Loucy (cell line): ENCODE data around the gene VAV1.

Source experiments
- CTCF ChIP-seq: fragments of 200-600 bp; sonication (generic); conservative IDR thresholded peaks from 2 replicates; pipeline ENCODE4 v1.5.1; 2014; ENCODE audit warnings: mild to moderate bottlenecking, antibody characterized with exemption, low read length
- EZH2phosphoT487 ChIP-seq: fragments of 200-600 bp; IDR thresholded peaks from 2 replicates; pipeline ENCODE4 v1.6.1; 2018; ENCODE audit warnings: antibody characterized with exemption, mild to moderate bottlenecking, moderate library complexity, borderline replicate concordance

GRCh38 chr19:6743714-6744380 is 28.7 kb upstream of the VAV1 start:
- no peak for TF ChIP-seq CTCF
- no peak for TF ChIP-seq EZH2phosphoT487
